Activated naive CD4-positive, alpha-beta T cell treated with anti-CD3 and anti-CD28 coated beads for 36 hours (primary cell): ENCODE results near the gene PCSK2. TPM values are rescaled to one million over a fixed set of nuclear protein-coding genes. Genes with fewer than 3 reads are reported as not detected.

Experiments
- CTCF ChIA-PET: fragments of 350-600 bp; sonication (Branson Sonifier 250); formaldehyde crosslinking; loops from one replicate; lab custom pipeline; 2021; ENCODE audit warnings: antibody characterized with exemption; lab: Charles Lee
- DNase-seq: peaks from one replicate; pipeline ENCODE4 v3.0.0-alpha.2; 2020
- H3K27ac Mint-ChIP-seq: one replicate; pipeline ENCODE4 v1.8.0; 2021; ENCODE audit warnings: mild to moderate bottlenecking, mixed read lengths
- H3K27me3 Mint-ChIP-seq: one replicate; pipeline ENCODE4 v1.8.0; 2021; ENCODE audit warnings: low read depth, mixed read lengths
- H3K36me3 Mint-ChIP-seq: one replicate; pipeline ENCODE4 v1.8.0; 2021; ENCODE audit warnings: low read depth, mixed read lengths
- H3K4me1 Mint-ChIP-seq: one replicate; pipeline ENCODE4 v1.8.0; 2021; ENCODE audit warnings: low read depth, mixed read lengths
- H3K4me3 Mint-ChIP-seq: one replicate; pipeline ENCODE4 v1.8.0; 2021; ENCODE audit warnings: mild to moderate bottlenecking, moderate library complexity, mixed read lengths
- H3K9me3 Mint-ChIP-seq: one replicate; pipeline ENCODE4 v1.8.0; 2021; ENCODE audit warnings: mixed read lengths
- intact Hi-C: fragments of 100-400 bp; cut with micrococcal nuclease; formaldehyde crosslinking; loops from one replicate; pipeline ENCODE4 v1.15.1; 2023
- total RNA-seq, 2 experiments: library from RNA; stranded (reverse); gene quantifications; one replicate each; pipeline ENCODE4 v1.2.3, GENCODE V29; 2021

Gene PCSK2
- total RNA-seq, 2 experiments from 2014 or later: not detected

DNA sequence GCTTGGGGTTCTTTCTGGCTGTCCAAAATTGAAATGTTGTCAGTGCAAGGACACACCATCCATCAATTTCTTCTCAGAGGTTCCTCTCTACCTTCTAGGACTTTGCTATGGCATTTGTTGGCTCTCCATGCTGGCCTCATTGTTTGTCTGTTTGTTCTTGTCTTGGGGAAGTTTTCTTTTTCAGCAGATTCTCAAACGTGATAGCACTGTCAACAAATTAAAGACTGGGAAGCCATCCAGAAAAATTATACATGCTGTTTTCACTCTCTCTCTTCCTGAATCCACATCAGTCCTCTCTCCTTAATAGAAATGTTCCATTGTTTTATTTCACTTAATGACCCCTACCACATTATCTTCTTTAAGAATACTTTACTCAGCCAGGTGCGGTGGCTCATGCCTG is 130.4 kb downstream of the PCSK2 start:
- no peaks in the 10 kb centered on the region for H3K4me1 Mint-ChIP-seq
- no peaks in the 10 kb centered on the region for H3K36me3 Mint-ChIP-seq
- H3K9me3 Mint-ChIP-seq: no peaks in the 10 kb centered on the region
- CTCF ChIA-PET: no interaction called here
- no peak overlapping the region for H3K4me3 Mint-ChIP-seq
- intact Hi-C loops: no loop called here
- no peaks in the 10 kb centered on the region for H3K27me3 Mint-ChIP-seq
- no peak for DNase-seq
- no peak overlapping the region for H3K27ac Mint-ChIP-seq

DNA sequence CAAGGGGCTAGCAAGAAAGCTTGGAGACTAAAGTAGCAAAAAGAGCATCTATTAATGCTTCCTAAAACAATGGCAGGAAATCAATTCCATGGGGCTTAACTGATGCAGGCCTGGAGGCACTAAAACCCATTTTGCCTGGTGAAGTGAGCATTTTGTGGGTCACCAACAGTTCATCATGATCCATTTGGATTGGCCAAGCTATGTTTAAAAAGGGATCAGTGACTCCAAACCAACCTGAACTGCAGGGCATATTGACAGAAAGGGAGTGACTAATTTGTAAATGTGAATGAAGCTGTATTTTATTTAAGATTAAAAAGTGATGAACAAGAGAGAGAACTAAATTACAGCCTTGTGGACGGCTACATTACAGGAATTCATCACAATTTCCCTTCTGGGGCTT is 132.0 kb downstream of the PCSK2 start:
- no peak for DNase-seq
- Mint-ChIP-seq H3K27ac (no peak overlapping the region), H3K9me3 (no peaks in the 10 kb centered on the region), H3K4me1 (no peaks in the 10 kb centered on the region), H3K36me3 (no peaks in the 10 kb centered on the region), H3K27me3 (no peaks in the 10 kb centered on the region), H3K4me3 (no peak overlapping the region)
- CTCF ChIA-PET: no interaction called here
- intact Hi-C loops: no loop called here

DNA sequence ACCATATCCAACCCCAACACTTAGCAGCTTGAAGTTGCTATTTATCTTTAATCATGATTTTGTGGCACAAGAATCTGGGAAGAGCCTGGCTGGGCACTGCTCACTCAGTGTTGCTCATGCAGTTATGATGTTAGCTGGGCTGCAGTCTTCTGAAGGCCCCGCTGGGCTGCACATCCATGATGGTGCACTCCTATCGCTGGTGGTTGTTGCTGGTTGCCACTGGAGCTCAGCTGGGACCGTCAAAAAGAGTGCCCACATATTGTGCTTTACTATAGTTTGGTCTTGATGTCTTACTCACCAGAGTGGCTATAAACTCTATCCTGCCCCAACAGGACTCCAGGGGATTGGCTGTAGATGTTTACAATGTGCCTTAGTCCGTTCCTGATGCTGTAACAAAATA is 137.8 kb downstream of the PCSK2 start:
- no peak overlapping the region for H3K4me3 Mint-ChIP-seq
- no peaks in the 10 kb centered on the region for H3K36me3 Mint-ChIP-seq
- intact Hi-C loops: no loop called here
- CTCF ChIA-PET: no interaction called here
- H3K27me3 Mint-ChIP-seq: no peaks in the 10 kb centered on the region
- H3K27ac Mint-ChIP-seq: no peak overlapping the region
- no peaks in the 10 kb centered on the region for H3K4me1 Mint-ChIP-seq
- DNase-seq: no peak
- H3K9me3 Mint-ChIP-seq: no peaks in the 10 kb centered on the region

DNA sequence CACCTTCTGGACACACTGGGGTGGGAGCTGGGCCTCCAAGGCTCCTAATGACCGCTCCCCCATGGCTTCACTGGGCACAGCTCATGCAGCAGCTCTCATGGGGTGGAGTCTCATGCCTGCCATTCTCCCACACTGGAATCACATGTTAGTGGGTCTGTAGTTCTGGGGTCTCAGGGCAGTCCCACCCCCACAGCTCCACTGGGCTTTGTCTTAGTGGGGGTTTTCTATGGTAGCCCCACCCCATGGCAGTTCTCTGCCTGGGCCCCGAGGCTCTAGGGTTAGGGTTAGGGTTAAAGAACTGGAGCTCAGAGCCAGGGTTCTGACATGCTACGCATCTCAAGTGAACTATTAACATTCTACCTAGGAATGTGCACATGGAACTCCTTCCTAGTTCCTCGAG is 139.0 kb downstream of the PCSK2 start:
- Mint-ChIP-seq H3K4me1 (no peaks in the 10 kb centered on the region), H3K27ac (no peak overlapping the region), H3K9me3 (no peaks in the 10 kb centered on the region), H3K4me3 (no peak overlapping the region), H3K36me3 (no peaks in the 10 kb centered on the region), H3K27me3 (peaks cover under 1% of the 10 kb centered on the region)
- CTCF ChIA-PET: interaction anchor here (0.6 kb wide), 1 partner anchor 671 kb away, joined by 3 read pairs; no protein-coding TSS in a partner anchor
- no peak for DNase-seq
- intact Hi-C loops: no loop called here

DNA sequence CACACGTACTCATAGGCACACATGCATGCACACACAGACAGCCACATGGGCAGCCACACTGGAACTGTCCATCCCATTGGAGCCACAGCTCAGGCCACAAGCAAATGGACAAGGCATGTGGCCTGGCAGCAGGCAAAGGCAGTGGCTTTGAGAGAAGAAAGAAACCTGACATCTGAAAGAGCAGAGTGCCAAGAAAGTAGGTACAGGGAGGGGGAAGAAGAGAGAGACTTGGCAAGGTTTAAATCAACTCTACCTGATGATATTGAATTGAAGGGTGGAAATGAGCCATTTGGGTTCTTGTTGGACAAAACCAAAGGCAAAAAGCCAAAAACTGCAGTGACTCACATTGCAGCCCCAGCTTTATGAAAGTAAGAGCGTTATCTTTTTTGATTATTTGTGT is 142.7 kb downstream of the PCSK2 start:
- Mint-ChIP-seq H3K4me1 (no peaks in the 10 kb centered on the region), H3K9me3 (no peaks in the 10 kb centered on the region), H3K36me3 (no peaks in the 10 kb centered on the region), H3K27ac (no peak overlapping the region), H3K4me3 (no peak overlapping the region), H3K27me3 (peaks cover 2% of the 10 kb centered on the region)
- no peak for DNase-seq
- intact Hi-C loops: no loop called here
- CTCF ChIA-PET: no interaction called here

DNA sequence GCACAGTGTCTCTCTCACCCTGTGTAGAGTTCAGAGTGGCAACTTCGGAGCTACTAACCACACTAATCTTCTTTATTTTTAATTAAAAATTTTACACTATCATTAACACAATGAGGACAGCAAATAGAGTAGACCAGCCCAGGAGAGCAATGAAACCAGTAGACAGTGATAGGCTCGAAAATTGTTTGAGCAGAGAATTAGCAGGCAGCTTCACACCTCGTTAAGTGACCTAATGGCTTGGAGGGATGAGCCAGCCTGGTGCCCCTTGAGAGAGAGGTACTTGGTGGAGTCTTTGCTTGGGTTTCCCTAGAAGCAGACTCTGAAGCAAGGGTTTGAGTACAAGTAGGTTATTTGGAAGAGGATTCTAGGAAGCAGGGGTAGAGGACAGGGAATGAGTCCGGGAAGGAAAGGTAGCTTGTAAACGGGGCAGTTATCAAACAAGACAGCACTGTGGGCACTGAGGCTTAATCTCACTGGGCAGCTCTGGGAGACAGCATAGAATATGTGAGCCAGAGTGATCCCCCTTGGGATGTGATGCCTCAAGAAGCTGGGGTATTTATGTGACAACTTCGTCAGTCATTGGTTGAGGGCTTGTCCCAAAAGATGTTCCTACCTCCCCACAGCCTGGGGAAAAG is 146.1 kb downstream of the PCSK2 start:
- no peaks in the 10 kb centered on the region for H3K9me3 Mint-ChIP-seq
- no peaks in the 10 kb centered on the region for H3K36me3 Mint-ChIP-seq
- H3K27me3 Mint-ChIP-seq: peaks cover 2% of the 10 kb centered on the region
- H3K27ac Mint-ChIP-seq: no peak overlapping the region
- no peak for DNase-seq
- H3K4me3 Mint-ChIP-seq: no peak overlapping the region
- no peaks in the 10 kb centered on the region for H3K4me1 Mint-ChIP-seq
- CTCF ChIA-PET: interaction anchor here (1.6 kb wide), 1 partner anchor 59 kb away, joined by 3 read pairs; no protein-coding TSS in a partner anchor
- intact Hi-C loops: no loop called here

DNA sequence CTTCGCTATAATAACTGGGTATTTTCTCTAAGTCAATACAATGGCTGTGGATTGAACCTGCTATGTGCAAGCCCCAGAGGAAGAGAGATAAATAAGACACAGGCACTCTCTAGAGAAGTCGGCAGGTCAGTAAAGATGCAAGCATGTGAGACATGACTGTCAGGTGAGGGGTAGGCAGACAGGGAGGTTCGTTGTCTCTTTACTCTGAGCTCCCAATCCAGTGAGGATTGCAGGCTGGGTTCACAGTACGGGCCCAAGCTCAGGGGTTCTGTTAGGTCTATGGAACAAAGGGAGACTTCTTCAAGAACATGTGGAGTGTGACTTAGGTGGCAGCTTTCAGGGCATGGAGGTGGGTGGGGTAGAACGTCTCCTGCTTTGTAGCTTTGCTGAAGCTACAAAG is 147.2 kb downstream of the PCSK2 start:
- CTCF ChIA-PET: no interaction called here

DNA sequence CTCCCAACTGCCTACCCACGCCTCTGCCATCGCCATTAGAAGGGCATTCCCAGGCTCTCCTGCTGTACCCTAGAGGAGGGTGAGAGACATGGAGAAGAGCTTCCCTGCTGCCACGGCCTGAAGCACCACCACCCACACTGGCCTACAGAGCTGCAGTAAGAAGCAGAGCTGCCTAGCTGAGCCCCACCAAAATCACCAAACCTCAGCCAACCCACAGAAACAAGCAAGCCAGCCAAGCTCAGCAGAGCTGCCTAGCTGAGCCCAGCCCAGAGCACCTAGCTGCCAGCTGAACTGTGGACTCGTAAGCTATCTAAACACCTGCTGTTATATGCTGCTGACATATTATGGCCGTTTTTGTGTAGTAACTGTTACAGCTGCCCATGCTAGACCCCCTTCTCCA is 149.2 kb downstream of the PCSK2 start:
- no peak overlapping the region for H3K27ac Mint-ChIP-seq
- H3K4me3 Mint-ChIP-seq: no peak overlapping the region
- no peaks in the 10 kb centered on the region for H3K4me1 Mint-ChIP-seq
- CTCF ChIA-PET: no interaction called here
- intact Hi-C loops: no loop called here
- H3K9me3 Mint-ChIP-seq: no peaks in the 10 kb centered on the region
- peaks cover under 1% of the 10 kb centered on the region for H3K27me3 Mint-ChIP-seq
- no peaks in the 10 kb centered on the region for H3K36me3 Mint-ChIP-seq
- no peak for DNase-seq

More for the DNA sequence above, 147.2 kb downstream of the PCSK2 start:
- Mint-ChIP-seq H3K9me3 (no peaks in the 10 kb centered on the region), H3K36me3 (no peaks in the 10 kb centered on the region), H3K27me3 (peaks cover 2% of the 10 kb centered on the region), H3K4me3 (no peak overlapping the region), H3K27ac (no peak overlapping the region), H3K4me1 (no peaks in the 10 kb centered on the region)
- no peak for DNase-seq
- intact Hi-C loops: no loop called here

DNA sequence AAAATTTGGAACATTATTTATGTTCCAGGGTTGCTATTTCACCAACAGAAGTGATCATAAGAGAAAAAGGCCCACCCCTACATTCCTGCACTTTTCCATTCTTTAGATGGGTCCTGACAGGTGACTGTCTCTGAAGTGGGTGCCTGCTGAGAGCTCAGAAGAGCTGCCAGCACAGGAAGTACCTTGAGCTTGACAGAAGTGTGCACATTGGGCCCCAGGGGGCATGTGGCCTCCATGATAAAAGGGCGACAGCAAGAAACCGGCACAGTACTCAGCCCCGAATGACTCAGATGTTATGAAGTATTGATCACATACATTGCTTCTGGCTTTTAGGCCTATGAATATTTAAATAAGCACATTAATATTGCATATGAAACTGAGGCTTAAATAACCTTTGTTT is 150.4 kb downstream of the PCSK2 start:
- no peaks in the 10 kb centered on the region for H3K27me3 Mint-ChIP-seq
- CTCF ChIA-PET: no interaction called here
- intact Hi-C loops: no loop called here
- H3K36me3 Mint-ChIP-seq: no peaks in the 10 kb centered on the region
- H3K4me3 Mint-ChIP-seq: no peak overlapping the region
- DNase-seq: no peak
- no peaks in the 10 kb centered on the region for H3K4me1 Mint-ChIP-seq
- no peak overlapping the region for H3K27ac Mint-ChIP-seq
- no peaks in the 10 kb centered on the region for H3K9me3 Mint-ChIP-seq

DNA sequence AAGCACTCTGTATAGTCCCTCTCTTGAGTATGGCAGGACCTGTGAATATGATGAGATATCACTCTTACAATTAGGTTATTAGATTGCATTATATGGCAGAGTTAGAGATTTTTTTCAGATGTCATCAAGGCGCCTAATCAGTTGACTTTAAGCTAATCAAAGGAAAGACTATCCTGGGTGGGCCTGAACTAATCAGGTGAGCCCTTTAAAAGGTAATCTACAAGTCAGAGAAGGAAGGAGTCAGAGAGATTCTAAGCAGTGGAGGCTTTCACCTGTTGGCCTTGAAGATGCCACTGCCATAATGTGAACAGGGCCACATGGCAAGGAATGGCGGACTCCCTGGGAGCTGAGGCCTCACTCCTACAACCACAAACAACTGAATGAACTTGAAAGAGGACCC is 152.8 kb downstream of the PCSK2 start:
- Mint-ChIP-seq H3K27ac (no peak overlapping the region), H3K4me3 (no peak overlapping the region), H3K4me1 (no peaks in the 10 kb centered on the region), H3K9me3 (no peaks in the 10 kb centered on the region), H3K36me3 (no peaks in the 10 kb centered on the region), H3K27me3 (no peaks in the 10 kb centered on the region)
- CTCF ChIA-PET: no interaction called here
- DNase-seq: no peak
- intact Hi-C loops: no loop called here

DNA sequence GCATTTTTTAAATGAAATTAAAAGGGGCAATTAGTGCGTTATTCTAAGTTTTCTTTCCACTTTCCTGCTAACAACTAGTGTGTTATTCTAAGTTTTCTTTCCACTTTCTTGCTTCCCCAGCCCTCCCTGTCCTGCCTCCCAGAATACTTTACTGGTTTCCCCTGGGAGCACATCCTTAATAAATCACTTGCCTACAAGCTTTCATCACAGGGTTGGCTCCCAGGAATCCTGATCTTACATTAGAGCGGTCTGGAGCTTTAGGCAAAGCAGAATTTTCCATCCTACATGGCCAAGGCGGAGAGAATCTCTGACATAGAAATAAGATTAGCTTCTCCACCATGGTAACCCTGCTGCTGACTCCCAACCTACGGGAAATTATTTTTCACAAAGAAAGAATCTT is 154.0 kb downstream of the PCSK2 start:
- H3K4me1 Mint-ChIP-seq: no peaks in the 10 kb centered on the region
- DNase-seq: no peak
- H3K4me3 Mint-ChIP-seq: no peak overlapping the region
- no peaks in the 10 kb centered on the region for H3K27me3 Mint-ChIP-seq
- no peaks in the 10 kb centered on the region for H3K36me3 Mint-ChIP-seq
- CTCF ChIA-PET: interaction anchor here (1.0 kb wide), 1 partner anchor 52 kb away, joined by 3 read pairs; no protein-coding TSS in a partner anchor
- H3K9me3 Mint-ChIP-seq: no peaks in the 10 kb centered on the region
- H3K27ac Mint-ChIP-seq: no peak overlapping the region
- intact Hi-C loops: no loop called here

DNA sequence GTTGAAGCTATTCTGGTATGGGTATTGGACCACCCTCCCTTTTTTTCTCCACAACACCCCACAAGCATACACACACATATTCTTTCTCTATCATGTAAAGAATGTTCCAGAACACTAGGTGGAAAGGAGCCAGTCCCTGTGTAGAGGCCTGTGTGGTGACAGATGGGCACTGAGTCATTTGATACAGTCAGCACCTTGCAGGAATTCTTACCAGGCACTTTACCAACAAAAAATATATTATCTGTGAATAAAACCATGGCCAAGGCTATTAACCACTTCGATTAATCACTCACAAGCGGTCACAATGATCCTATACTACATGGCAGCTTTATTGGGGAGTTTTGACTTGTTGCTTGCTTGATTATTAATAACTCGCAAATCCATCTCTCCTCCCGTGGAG is 154.9 kb downstream of the PCSK2 start:
- H3K27ac Mint-ChIP-seq: no peak overlapping the region
- CTCF ChIA-PET: interaction anchor here (1.0 kb wide), 1 partner anchor 53 kb away, joined by 3 read pairs; no protein-coding TSS in a partner anchor
- intact Hi-C loops: no loop called here
- DNase-seq: no peak
- H3K27me3 Mint-ChIP-seq: peaks cover 4% of the 10 kb centered on the region
- no peaks in the 10 kb centered on the region for H3K4me1 Mint-ChIP-seq
- no peak overlapping the region for H3K4me3 Mint-ChIP-seq
- H3K9me3 Mint-ChIP-seq: no peaks in the 10 kb centered on the region
- no peaks in the 10 kb centered on the region for H3K36me3 Mint-ChIP-seq

DNA sequence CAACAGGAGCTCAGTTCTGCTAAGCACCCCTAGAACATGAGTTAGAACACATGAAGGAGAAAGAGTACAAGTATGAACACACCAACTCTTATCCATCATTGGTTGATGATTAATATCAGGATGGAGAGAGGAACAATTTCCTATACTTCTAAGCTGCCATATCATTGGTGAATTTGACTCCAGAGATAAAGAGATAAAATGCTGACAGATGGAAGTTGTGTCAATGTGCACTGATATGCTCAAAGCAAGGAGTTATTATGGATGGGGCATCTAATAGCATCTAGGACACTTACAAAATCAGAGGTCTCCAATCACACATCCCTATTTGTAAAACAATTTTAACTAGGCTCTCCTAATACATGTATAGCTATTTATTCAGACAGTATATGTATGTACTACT is 159.0 kb downstream of the PCSK2 start:
- Mint-ChIP-seq H3K9me3 (no peaks in the 10 kb centered on the region), H3K4me1 (no peaks in the 10 kb centered on the region), H3K36me3 (no peaks in the 10 kb centered on the region), H3K27me3 (peaks cover 4% of the 10 kb centered on the region), H3K27ac (no peak overlapping the region), H3K4me3 (no peak overlapping the region)
- intact Hi-C loops: no loop called here
- CTCF ChIA-PET: interaction anchor here (0.8 kb wide), 1 partner anchor 10 kb away, joined by 3 read pairs; no protein-coding TSS in a partner anchor
- no peak for DNase-seq
